ENCODE measurements around the gene NFIX. TPM values are rescaled to one million over a fixed set of nuclear protein-coding genes. Genes with fewer than 3 reads are reported as not detected.
A peak's percentile ranks its signal among the peaks of the same experiment; 100 is the strongest.

Gene NFIX
- total RNA-seq, 4 donors from 2014 or later: 31.9 to 128 (median 105) TPM

- Histone ChIP-seq H3K9me3 (no peaks in the 10 kb centered on the region), H3K4me1 (peaks cover 14 to 22% of the 10 kb centered on the region in 2 donors), H3K27ac (peak overlapping the region in 3 of 4 donors; percentile 71 to 89 (median 82)), H3K27me3 (no peaks in the 10 kb centered on the region), H3K36me3 (no peaks in the 10 kb centered on the region), H3K4me3 (peak overlapping the region in 2 of 4 donors; percentile 23 to 45)
- no peak for ATAC-seq
- in situ Hi-C loops (cut with MboI; ENCODE audit: low sequenced_read_pairs in 4 of 4) (loop anchor here in 1 of 4 donors (10.0 kb wide), 1 partner anchor 112 kb away; no protein-coding TSS in a partner anchor), intact Hi-C loops (cut with DNase I; ENCODE audit: low total_unique reads) (no loop called here)
- DNase-seq: no peak
- no peak for TF ChIP-seq CTCF (IDR thresholded peaks at IDR 0.05 in 4 of 5, conservative IDR thresholded peaks at IDR 0.05 in 1 of 5)
These were observed 101.8 kb downstream of the NFIX start for GRCh38 chr19:13097033-13097462.

GRCh38 chr19:13097463-13098258, 102.4 kb downstream of the NFIX start:
- ATAC-seq: no peak
- Histone ChIP-seq H3K27me3 (no peaks in the 10 kb centered on the region), H3K4me3 (peak overlapping the region; percentile 23 to 49 (median 46)), H3K27ac (peak overlapping the region; percentile 71 to 89 (median 84)), H3K4me1 (peaks cover 14 to 28% of the 10 kb centered on the region in 2 donors), H3K36me3 (no peaks in the 10 kb centered on the region), H3K9me3 (no peaks in the 10 kb centered on the region)
- TF ChIP-seq POLR2A (IDR thresholded peaks at IDR 0.05): no peak
- TF ChIP-seq CTCF (IDR thresholded peaks at IDR 0.05 in 4 of 5, conservative IDR thresholded peaks at IDR 0.05 in 1 of 5): no peak
- intact Hi-C loops (cut with DNase I; ENCODE audit: low total_unique reads) (no loop called here), in situ Hi-C loops (cut with MboI; ENCODE audit: low sequenced_read_pairs in 4 of 4) (loop anchor here in 1 of 4 donors (10.0 kb wide), 1 partner anchor 113 kb away; no protein-coding TSS in a partner anchor)
- DNase-seq: no peak

GRCh38 chr19:13098277-13099072, 103.2 kb downstream of the NFIX start:
- no peaks in the 10 kb centered on the region for H3K27me3 ChIP-seq
- peak in 1 of 2 donors; percentile 14 for ATAC-seq

More at GRCh38 chr19:13098277-13099072, 103.2 kb downstream of the NFIX start:
- TF ChIP-seq POLR2A (IDR thresholded peaks at IDR 0.05): no peak
- TF ChIP-seq CTCF (IDR thresholded peaks at IDR 0.05 in 4 of 5, conservative IDR thresholded peaks at IDR 0.05 in 1 of 5): no peak
- no peaks in the 10 kb centered on the region for H3K9me3 ChIP-seq
- peak overlapping the region; percentile 23 to 49 (median 46) for H3K4me3 ChIP-seq
- peak overlapping the region; percentile 71 to 89 (median 84) for H3K27ac ChIP-seq
- H3K36me3 ChIP-seq: no peaks in the 10 kb centered on the region
- in situ Hi-C loops (cut with MboI; ENCODE audit: low sequenced_read_pairs in 4 of 4): loop anchor here in 1 of 4 donors (10.0 kb wide), 1 partner anchor 114 kb away; no protein-coding TSS in a partner anchor
- no peak for DNase-seq
- H3K4me1 ChIP-seq: peaks cover 20 to 28% of the 10 kb centered on the region in 2 donors
- intact Hi-C loops (cut with DNase I; ENCODE audit: low total_unique reads): no loop called here

All from gastrocnemius medialis (tissue), 4 donors.